ENCODE results near the gene USP40.
"Not testable (repeated sequence)": the region's sequence is repeated elsewhere in the genome, so short reads cannot be mapped to it uniquely, and the experiment has no call there.

USP40 gene, protein sequence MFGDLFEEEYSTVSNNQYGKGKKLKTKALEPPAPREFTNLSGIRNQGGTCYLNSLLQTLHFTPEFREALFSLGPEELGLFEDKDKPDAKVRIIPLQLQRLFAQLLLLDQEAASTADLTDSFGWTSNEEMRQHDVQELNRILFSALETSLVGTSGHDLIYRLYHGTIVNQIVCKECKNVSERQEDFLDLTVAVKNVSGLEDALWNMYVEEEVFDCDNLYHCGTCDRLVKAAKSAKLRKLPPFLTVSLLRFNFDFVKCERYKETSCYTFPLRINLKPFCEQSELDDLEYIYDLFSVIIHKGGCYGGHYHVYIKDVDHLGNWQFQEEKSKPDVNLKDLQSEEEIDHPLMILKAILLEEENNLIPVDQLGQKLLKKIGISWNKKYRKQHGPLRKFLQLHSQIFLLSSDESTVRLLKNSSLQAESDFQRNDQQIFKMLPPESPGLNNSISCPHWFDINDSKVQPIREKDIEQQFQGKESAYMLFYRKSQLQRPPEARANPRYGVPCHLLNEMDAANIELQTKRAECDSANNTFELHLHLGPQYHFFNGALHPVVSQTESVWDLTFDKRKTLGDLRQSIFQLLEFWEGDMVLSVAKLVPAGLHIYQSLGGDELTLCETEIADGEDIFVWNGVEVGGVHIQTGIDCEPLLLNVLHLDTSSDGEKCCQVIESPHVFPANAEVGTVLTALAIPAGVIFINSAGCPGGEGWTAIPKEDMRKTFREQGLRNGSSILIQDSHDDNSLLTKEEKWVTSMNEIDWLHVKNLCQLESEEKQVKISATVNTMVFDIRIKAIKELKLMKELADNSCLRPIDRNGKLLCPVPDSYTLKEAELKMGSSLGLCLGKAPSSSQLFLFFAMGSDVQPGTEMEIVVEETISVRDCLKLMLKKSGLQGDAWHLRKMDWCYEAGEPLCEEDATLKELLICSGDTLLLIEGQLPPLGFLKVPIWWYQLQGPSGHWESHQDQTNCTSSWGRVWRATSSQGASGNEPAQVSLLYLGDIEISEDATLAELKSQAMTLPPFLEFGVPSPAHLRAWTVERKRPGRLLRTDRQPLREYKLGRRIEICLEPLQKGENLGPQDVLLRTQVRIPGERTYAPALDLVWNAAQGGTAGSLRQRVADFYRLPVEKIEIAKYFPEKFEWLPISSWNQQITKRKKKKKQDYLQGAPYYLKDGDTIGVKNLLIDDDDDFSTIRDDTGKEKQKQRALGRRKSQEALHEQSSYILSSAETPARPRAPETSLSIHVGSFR

DNA sequence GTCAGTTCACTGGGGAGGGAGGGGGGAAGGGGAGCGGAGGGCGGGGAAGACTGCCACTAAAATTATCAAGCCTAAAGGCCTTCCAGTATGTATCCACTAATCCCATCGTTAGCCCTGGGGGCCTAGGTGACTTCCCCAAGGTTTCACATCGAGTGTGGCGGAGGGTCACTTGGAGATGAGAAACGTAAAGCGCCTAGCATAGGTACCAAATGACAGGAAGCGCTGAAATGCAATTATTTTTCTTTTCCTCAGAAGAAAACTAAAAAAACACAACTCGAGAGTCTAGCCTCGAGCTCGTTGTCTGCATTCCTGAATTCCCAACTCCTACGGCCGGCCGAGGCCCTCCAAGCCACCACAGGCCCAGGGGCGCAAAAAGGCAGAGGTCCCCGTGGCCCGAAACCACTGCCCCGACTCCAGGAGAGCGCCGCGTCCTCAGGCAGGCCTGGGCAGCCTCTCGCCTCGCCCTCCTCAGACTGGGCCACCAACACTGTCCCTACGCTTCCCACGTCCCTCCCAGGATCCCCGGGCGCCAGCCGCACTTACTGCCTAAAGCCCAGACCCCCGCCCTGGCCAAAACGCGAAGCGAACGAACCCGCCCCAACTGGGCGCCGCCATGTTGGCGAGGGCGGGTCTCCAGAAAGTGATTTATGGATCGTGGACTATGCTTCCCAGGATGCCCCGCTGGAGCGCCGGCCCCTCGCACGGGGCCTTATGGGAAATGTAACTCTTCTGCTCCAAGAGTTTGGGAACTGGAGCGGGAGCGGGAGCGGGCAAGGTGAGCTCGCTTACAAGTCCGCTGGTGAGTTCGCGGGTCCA, at the start of gene USP40:
Gene USP40, minus strand, starts transcription at position 642 of the 816 bp plus-strand sequence. CDS start 1,228 bp downstream, outside the sequence.
- peak; percentile 98 for DNase-seq

DNA sequence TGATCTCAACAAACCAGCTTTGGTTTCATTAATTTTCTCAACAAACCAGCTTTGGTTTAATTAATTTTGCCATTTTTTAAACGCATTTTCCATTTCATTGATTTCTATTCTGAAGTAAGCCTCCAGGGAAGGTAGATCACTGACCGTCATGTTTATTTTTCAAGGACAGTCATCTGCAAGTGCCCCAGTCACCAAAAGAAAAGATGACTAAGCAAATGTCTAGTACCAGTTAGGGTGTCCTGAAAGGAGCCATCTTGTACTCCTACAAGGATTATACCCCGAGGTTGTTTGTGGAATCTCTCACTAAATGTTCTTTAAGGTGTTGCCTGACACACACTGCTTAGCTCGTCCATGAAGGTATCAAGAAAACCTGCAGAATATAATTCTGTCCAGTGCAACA, 44.7 kb upstream of the USP40 start:
- DNase-seq = no peak

DNA sequence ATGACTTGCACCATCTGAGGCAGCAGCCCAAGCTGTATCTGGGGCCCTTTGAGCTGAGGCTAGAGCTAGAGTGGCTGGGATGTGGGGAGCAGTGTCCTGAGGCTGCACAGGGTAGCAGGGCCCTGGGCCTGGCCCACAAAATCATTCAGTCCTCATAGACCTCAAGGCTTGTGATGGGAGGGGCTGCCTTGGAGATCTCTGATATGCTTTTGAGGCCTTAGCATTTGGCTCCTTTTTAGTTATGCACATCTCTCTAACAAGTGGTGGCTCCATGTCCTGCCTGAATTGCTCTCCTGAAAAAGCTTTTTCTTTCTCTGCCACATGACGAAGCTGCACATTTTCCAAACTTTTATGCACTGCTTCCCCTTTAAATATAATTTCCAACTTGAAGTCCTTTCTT, 39.1 kb upstream of the USP40 start:
- DNase-seq = no peak

DNA sequence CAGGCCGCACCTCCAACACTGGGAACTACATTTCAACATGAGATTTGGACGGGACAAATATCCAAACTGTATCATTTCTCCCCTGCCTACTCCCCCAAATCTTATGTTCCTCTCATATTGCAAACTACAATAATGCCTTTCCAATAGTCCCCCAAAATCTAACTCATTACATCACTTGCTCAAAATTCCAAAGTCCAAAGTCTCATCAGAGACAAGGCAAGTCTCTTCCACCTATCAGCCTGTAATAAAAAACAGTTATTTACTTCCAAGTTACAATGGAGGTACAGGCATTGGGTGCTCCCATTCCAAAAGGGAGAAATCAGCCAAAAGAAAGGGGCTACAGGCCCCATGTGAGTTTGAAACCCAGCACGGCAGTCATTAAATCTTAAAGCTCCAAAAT, 38.2 kb upstream of the USP40 start:
- no peak for DNase-seq

DNA sequence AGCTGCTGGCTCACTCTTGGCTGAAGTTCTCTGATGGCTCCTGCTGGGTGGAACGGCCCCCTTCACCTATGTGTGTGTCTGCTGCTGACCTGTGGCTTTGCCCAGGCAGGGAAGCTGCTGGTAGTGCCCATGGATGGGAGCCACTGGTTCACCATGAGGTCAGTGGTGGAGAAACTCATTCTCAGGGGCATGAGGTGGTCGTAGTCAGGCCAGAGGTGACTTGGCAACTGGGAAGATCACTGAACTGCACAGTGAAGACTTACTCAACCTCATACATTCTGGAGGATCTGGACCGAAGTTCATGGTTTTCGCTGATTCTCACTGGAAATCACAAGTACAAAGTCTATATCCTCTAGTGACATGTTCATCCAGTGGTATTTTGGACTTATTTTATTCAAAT, 36.9 kb upstream of the USP40 start:
- DNase-seq = no peak

DNA sequence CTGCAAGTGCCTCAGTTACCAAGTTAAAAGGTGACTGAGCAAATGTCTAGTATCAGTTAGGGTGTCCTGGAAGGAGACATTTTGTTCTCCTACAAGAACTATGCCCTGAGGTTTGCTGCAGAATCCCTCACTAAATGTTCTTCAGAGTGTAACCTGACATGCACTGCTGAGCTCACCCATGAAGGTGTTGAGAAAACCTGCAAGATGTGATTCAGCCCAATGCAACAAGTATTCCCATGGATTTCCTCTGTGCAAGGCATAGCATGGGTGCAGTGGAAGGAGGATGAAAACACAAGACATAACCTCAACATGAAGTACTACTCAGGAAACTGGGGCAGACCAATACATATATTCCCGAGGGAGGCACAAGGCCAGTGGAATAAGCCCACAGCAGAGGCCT, 35.5 kb upstream of the USP40 start:
- DNase-seq = no peak

DNA sequence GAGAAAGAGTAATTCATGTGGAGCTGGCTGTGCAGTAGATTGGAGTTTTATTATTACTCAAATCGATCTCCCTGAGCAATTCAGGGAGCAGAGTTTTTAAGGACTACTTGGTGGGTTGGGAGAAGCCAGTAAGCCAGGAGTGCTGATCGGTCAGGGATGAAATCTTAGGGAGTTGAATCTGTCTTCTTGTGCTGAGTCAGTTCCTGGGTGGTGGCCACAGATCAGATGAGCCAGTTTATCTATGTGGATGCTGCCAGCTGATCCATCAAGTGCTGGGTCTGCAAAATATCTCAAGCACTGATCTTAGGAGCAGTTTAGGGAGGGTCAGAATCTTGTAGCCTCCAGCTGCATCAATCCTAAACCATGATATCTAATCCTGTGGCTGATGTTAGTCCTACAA, 33.8 kb upstream of the USP40 start:
- no peak for DNase-seq

DNA sequence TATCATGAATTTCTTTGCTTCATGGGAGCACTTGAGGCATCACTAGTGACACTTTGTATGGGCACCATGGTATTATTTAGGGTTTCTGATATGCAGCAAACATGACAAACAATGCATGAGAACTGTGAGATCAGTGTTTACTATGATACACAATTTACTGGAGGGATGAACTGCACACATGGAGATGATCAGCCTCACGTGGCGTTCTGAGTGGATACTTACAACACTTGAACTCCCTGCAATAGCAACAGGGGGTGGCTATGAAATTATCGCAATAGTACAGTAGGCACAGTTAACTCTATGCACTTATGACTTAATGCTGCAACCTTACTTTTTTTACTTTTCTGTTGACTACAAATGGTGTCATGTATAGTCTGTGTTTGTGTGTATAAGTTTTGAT, 32.4 kb upstream of the USP40 start:
- DNase-seq = peak; percentile 4

DNA sequence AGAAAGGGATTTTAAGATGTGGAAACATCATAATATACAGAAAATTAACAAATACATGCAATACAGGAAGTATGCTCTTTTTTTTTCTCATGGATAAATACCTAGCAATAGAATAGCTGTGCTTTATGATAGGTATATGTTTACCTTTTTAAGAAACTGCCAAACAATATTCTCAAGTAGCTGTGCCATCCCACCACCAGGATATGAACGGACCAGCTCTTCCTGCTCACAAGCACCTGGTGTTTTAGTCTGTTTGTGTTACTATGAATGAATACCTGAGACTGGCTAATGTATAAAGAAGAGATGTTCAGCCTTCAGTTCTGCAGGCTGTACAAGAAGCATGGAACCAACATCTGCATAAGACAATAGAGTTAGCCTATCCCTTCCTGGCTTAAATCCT, 30.9 kb upstream of the USP40 start:
- DNase-seq = no peak

DNA sequence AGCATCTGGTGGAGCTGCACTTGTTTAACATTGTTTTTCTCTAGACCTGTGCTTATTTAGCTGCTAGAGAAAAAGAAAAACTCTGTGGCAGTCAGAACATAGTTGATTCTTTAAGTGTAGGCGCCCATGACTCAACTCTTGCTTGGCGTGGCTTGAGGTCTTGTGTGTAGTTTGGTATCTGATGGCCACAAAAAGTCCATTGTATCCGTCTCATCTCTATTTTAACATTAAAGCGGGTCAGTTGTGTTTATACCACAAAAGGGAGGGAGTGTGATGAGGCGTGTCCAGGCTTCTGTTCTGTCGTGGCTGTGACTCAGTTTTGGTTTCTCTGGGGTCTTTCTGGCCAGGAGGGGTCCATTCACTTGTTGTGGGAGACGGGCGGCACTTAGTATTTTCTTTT, 26.6 kb upstream of the USP40 start:
- DNase-seq = no peak

DNA sequence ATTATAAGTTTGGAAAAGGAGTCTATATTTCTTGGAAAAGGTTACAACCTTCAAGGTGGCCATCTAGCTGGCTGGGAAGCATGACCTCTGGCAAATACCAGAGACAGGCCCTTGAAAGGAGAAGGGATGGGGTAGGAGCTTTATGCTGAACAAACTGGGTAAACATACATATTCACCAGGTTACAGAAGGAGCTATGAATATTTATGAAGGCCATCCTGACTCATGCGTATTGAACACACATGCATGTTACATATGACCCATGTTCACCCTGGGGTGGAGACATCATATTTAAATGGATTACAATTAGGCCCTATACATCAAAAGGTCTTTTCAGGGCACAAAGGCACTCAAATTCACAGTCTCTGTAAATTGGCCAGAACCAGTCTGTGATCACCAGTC, 26.1 kb upstream of the USP40 start:
- DNase-seq = not testable (repeated sequence)

DNA sequence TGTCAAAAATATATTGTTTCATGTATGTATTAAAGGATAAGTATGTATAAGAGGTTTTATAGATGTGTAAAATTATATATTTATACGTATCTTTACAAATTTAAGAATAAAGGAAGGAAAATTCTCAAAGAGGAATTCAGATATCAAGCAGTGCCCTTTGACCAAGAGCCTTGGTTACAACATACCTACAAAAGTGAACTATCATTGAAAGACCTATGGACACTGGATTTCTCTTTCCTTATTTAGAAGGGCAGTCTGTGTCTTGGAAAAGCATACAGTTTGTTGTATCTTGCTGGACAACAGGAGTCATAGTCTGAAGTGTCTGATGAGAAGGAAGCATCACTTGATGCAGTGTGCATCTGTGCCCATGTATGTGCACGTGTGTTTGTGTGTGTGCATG, 21.8 kb upstream of the USP40 start:
- no peak for DNase-seq

DNA sequence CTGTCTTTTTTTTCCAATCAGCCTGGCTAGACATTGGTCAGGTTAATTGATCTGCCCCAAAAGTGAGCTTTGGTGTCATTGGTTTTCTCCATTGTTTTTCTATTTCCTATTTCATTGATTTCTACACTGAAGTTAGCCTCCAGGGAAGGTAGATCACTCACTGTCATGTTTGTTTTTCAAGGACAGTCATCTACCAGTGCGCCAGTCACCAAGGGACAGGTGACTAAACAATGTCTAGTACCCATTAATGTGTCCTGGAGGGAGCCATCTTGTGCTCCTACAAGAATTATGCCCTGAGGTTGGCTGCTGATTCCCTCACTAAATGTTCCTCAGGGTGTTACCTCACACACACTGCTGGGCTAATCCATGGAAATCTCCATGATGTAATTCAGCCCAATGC, 17.6 kb upstream of the USP40 start:
- peak; percentile 28 for DNase-seq

DNA sequence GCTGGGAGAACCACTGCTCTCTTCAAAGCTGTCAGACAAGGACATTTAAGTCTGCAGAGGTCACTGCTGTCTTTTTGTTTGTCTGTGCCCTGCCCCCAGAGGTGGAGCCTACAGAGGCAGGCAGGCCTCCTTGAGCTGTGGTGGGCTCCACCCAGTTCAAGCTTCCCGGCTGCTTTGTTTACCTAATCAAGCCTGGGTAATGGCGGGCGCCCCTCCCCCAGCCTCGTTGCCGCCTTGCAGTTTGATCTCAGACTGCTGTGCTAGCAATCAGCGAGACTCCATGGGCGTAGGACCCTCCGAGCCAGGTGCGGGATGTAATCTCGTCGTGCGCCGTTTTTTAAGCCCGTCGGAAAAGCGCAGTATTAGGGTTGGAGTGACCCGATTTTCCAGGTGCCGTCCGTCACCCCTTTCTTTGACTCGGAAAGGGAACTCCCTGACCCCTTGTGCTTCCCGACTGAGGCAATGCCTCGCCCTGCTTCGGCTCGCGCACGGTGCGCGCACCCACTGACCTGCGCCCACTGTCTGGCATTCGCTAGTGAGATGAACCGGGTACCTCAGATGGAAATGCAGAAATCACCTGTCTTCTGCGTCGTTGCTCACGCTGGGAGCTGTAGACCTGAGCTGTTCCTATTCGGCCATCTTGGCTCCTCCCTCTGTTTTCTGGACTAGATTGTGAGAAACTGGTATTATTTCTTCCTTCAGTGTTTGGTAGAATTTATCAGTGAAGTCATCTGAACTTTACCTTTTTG, 16.8 kb upstream of the USP40 start:
- DNase-seq = not testable (repeated sequence)

DNA sequence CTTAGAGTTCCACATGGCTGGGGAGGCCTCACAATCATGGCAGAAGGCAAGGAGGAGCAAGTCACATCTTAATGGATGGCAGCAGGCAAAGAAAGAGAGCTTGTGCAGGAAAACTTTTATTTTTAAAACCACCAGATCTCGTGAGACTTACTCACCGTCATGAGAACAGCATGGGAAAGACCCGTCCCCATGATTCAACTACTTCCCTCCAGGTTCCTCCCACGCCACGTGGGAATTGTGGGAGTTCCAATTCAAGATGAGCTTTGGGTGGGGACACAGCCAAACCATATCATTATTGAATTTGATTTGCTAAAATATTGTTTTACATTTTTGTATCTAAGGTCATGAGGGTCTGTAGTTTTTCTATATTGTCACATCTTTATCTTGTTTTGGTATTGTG, 10.8 kb upstream of the USP40 start:
- DNase-seq = not testable (repeated sequence)

DNA sequence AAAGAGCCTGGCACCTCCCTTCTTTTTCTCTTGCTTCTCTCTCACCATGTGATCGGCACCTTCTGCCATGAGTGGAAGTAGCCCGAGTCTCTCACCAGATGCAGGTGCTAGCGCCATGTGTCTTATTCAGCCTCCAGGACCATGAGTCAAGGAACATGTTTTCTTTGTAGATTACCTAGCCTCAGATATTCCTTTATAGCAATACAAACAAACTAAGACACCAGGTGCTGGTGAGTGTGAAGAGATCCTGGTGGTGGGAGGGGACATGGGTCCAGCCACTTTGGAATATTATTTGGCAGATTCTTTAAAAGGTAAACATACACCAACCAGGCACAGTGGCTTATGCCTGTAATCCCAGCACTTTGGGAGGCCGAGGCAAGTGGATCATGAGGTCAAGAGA, 5.9 kb upstream of the USP40 start:
- DNase-seq = no peak

DNA sequence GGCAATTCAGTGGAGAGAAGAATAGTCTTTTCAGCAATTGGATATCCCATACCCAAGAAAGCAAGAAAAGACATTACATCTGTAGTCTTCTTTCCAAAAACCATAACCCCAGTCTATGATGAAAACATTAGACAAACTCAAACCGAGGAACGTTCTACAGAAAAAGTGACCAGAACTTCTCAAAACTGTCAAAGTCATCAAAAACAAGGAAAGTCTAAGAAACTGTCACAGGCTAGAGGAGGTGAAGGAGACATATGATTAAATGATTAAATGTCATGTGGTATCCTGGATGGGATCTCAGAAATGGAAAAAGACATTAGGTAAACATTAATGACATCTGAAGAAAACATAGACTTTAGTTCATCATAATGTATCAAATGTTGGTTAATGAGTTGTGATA, 4.9 kb upstream of the USP40 start:
- DNase-seq = no peak

DNA sequence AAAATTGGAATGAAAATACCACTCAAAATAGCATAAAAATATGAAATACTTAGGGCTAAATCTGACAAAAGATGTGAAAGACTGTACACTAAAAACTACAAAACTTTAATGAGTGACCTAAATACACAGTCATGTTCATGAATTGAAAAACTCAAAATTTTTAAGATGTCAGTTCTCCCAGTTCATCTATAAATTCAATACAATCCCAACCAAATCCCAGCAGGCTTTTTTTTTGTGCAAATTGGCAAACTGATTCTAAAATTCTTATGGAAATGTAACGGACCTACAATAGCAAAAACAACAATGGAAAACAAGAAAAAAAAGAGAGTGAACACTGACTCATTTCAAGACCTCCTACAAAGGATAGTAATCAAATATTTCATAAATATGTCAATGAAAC, 4.4 kb upstream of the USP40 start:
- DNase-seq = no peak

DNA sequence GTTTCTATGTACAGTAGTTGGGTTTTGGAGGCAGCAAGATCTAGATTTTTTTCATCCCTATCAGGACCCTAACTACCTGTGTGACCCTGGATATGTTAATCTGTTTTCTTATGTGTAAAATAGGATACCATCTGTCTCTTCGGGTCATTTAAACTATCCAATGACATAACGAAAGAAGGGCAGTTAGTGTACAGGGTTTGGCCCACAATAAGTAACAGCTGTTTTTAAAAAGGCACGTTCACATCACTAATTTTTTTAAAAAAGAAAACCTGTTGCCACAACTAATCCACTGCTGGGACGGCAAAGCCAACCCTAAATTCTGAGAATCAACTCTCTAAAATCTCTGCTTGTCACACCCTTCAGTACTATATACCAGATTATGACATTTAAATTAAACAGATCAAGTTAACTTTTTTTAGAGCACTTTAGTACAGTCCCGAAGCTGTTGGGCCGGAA, 869 bp downstream of the USP40 start:
- DNase-seq = no peak

DNA sequence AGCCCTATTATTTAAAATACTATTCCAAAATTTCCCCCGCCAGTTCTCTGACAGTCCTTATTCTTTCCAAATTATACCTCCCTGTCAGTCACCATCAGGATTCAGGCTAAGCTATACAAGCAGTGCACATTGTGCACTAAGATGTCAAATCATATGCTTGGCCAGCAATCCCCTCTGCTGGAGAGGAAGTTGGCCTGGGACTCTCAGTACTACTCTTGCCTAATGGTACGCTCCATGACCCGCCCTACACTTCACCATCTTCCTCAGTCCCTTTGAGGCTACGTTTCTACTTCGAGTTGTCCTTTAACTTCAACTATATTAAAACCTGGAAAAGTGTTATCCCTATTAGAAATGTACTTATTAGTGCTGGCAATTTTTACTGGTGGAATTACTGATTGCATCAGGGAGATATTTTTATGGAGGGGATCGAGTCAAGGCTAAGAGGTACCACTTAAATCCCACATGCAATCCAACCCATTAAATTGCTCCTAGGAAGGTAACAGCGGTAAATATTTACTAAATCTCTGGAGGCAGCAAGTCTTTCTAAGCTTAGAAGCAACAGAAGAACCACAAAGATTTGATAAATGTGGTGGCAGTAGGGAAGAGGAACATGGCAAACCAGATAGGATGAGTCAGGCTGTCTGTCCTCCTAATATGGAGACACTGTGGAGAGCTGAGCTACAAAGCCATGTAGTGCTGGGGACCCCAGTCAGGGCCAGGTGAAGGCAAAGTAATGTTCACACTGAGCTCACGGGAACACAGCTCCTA, 2.7 kb downstream of the USP40 start:
- DNase-seq = no peak

Data from NCI-H510A (cell line).